Endometrial microvascular endothelial cells (primary cell): Measurements from ENCODE around the gene MSTO1. TPM values are rescaled to one million over a fixed set of nuclear protein-coding genes. Genes with fewer than 3 reads are reported as not detected.
"Not testable (repeated sequence)": the region's sequence is repeated elsewhere in the genome, so short reads cannot be mapped to it uniquely, and the experiment has no call there.

ENCODE experiments used
- in situ Hi-C: cut with HindIII; loops from 2 replicates; pipeline ENCODE4 v1.10.0; 2017; ENCODE audit warnings: low sequenced_read_pairs, low pct_unique_long_range_greater_than_20kb; ENCODE audit errors: inconsistent ontology term
- total RNA-seq: library from RNA; depleted of rRNA; stranded (reverse); fragments of >200 nt; gene quantifications from one replicate; pipeline ENCODE4 v1.2.3, GENCODE V29; 2015; ENCODE audit errors: inconsistent ontology term

The MSTO1 gene
- total RNA-seq: 14.5 TPM

DNA sequence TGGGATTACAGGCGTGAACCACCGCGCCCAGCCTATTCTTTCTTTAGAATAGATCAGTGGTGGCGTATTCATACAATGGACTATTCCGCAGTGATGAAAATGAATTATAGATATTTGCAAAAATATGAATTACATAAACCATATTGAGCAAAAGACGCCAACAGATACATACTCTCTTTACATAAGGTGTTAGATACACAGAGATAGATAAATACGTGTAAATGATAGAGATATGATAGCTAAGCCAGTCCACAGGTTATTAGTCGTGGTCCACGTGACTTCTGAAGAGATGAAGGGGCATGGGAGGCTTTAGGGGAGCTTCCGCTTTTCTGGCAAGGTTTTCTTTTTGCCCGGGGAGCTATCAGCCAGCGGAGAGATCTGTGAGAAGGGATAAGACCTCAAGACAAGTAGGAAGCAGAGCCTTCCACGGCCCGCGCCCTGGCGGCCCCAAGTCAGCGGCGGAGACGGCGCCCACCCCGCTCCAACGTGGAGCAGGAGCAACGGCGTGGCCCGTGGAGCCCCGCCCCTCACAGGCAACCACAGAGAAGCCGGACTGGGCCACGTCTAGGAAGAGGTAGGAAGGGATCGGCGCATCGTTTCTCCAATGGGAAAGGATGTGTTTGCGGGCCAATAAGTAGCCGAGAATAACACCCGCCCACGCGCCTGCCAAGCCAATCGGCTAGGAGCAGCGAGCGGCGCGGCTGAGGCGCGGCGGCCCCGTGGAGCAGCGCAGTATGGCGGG, at the start of gene MSTO1:
Gene MSTO1, plus strand, starts transcription at position 704 of the 742 bp plus-strand sequence. Its CDS starts 31 bp downstream, at position 735.
- in situ Hi-C loops: no loop called here

DNA sequence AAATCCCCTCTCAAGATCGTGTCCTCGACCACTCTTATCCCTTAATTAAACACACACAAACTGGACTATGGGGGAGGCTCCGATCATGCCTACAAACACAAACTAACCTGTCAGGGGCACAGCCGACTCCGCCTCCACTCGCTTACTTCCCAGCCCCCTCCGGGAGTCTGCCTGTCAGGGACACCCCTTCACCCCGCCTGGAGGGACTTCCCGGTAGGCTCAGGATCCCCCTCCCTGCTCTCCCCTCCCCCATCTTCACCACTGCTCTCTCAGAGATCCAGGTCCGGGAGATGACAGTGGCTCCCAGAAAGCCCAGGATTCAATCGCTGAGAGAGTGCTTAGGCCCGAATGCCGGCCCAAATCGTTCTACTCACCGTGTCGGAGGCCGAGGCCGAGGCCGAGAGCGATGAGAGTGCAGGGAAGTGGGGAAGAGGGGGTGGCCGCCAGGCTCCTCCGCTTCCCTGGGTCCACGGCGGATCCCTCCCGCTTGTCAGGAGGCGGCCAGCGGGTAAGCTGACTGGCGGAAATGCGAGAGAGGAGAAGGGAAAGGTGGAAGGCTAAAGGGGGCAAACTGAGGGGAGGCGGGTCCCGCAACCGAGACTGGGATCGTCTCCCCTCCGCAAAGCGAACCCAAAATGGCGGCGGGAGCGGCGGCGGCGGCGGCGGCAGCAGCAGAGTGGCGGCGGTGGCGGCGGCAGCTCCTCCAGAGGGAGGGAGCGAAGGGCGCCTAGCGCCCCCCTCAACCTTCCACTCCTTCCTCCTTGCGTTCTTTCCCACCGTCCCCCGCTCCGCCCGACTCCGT, 48.0 kb upstream of the MSTO1 start:
- in situ Hi-C loops: not testable (repeated sequence)

GRCh38 chr1:155562581-155563376, 47.2 kb upstream of the MSTO1 start, which contains the start of gene ASH1L:
TSS of gene ASH1L (minus strand) at chr1:155562803. CDS start at chr1:155521519, 41,284 bp downstream.
- in situ Hi-C loops: no loop called here

DNA sequence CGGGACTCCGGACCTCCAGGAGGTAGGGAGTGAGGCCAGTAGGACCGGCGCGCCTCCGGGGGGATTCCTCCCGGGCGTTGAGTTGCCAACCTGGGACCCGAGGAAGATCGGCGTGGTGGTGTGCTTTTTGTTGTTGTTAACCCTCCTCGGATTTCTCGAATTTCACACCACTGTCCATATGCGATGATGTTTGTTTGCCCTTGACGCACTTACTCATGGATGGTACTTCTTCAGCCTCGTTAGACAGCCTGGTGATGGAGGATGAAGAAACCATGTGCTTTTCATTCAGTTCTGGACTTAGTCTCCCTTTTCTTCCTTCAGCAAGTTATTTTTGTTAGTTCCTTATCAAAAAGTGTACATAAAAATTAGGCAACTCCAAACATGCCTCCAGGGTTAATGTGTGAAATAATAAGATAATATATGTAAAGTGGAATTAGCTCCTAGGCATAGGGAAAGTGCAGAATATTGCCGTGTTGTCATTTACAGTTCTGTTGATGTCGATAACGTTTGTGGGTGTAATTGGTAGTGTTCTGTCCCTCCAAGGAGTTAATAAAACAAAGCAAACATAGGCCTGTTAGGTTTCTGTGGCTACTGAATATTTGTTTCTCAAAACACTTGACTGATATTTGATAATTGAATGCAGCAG, 46.5 kb upstream of the MSTO1 start:
- in situ Hi-C loops: not testable (repeated sequence)

DNA sequence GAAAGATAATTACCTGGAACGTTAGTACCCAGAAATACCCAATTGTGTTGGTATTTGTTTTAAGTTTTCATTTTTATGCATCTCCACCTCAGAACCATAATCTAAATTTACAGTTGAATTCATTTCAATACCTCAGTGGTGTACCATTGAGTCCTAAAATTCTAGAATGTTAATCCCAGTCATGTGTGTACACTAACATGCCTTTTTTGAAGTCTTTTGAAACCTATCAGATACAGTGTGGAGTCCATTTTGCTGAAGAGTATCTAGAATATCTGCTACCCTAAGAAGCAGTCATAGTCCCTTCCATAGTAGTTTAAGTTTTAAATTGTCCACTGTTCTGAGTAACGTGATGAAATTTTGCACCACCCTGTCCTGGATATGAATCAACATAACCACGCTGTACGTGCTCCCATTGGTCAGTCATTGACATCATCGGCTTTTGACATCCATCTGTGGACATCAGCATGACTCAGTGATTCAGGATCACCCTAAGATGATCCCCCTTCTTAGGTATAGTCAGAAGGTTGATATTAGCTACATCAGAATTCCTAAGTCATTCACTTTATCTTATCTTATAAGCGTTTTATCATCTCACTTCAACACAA, 39.9 kb upstream of the MSTO1 start:
- in situ Hi-C loops: no loop called here

DNA sequence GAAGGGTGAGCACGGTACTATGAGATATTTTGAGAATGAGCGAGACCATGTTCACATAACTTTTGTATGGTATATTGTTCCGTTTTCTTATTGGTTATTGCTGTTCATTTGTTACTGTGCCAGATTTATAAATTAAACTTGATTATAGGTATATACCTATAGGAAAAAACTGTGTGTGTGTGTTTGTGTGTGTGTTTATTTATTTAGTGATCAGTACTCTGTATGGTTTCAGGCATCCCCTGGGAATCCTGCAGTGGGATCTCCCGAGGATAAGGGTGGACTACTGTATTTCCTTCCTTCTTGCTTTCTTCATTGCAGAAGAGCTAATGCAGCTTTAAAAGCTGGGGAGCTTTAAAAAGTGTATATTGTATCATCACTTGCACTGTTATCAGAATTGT, 39.4 kb upstream of the MSTO1 start:
- in situ Hi-C loops: no loop called here

DNA sequence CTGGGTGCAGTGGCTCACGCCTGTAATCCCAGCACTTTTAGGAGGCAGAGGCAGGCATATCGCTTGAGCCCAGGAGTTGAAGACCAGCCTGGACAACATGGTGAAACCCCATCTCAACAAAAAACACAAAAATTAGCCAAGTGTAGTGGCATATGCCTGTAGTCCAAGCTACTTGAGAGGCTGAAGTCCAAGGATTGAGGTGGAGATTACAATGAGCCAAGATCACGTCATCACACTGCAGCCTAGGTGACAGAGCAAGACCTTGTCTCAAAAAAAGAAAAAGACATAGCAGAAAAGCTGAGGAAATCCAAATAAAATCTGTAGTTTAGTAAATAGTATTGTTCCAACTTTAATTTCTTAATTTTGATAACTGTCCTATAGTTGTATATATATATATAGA, 35.9 kb upstream of the MSTO1 start:
- in situ Hi-C loops: no loop called here

GRCh38 chr1:155575608-155576007, 34.4 kb upstream of the MSTO1 start:
- in situ Hi-C loops: not testable (repeated sequence)

DNA sequence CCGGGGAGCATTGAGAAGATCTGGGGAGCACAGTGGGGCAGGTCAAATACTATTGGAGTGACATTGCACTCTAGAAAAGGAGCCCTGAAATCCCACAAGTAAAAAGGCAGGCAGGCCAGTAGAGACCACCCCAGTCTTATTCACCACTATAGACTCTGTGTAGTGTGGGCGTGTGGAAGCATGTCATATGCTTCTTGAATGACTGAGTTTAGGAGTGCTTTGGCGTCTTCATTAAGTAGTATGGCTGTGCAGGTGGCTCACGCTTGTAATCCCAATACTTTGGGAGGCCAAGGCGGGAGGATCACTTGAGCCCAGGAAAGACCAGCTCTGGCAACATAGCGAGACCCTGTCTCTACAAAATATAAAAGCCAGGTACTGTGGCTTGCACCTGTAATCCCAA, 26.2 kb upstream of the MSTO1 start:
- in situ Hi-C loops: not testable (repeated sequence)

DNA sequence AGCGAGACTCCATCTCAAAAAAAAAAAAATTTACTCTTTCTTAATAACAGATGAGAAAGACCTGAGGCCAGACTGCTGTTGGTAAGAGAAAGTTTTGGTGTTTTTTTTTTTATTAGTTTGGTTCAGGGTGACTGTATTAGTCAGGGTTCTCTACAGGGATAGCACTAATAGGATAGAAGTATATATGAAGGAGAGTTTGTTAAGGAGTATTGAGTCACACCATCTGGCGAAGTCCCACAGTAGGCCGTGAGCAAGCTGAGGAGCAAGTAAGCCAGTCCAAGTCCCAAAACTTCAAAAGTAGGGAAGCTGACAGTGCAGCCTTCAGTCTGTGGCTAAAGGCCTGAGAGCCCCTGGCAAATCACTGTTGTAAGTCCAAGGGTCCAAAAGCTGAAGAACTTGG, 20.7 kb upstream of the MSTO1 start:
- in situ Hi-C loops: not testable (repeated sequence)

GRCh38 chr1:155590516-155591247, 19.3 kb upstream of the MSTO1 start:
- in situ Hi-C loops: not testable (repeated sequence)

- in situ Hi-C loops: no loop called here
These were observed 18.2 kb upstream of the MSTO1 start for GRCh38 chr1:155591770-155592169.

DNA sequence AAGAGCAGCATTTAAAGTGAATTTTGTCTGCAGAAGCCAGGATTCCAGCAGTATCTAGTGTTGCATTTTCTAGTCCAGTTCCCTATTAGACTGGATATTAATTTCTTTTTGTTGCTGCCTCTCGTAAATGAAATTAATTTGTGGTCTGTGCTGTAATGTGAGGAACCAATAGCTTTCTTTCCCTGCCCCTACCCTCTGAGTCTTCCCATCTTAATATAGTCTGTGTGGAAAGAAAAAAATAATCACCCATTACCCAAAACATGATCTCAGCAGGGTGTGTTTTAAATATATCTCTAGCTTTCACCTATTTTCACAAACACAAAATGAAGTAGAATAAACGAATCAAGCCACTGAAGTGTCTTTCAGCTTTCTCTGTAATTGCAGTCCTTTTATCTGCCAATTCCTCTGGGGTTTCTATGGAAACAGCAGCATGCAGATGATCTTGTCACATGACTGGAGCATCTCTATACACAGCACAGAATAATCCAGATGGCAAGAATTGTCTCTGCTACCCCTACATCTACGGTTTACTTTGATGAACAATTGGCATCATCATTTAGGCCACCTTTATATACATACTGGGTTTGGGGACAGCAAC, 14.0 kb upstream of the MSTO1 start:
- in situ Hi-C loops: not testable (repeated sequence)

DNA sequence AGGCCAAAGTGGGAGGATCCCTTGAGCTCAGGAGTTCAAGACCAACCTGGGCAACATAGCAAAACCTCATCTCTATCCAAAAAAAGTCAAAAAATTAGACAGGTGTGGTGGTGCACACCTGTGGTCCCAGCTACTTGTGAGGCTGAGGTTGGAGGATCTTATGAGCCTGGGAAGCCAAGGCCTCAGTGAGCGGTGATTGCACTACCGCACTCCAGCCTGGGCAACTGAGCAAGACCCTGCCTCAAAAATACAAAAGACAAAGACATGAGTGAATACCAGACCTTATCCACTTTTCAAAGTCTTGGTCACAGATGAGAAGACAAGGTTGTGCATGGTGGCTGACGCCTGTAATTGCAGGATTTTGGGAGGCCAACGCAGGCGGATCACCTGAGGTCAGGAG, 13.2 kb upstream of the MSTO1 start:
- in situ Hi-C loops: no loop called here

DNA sequence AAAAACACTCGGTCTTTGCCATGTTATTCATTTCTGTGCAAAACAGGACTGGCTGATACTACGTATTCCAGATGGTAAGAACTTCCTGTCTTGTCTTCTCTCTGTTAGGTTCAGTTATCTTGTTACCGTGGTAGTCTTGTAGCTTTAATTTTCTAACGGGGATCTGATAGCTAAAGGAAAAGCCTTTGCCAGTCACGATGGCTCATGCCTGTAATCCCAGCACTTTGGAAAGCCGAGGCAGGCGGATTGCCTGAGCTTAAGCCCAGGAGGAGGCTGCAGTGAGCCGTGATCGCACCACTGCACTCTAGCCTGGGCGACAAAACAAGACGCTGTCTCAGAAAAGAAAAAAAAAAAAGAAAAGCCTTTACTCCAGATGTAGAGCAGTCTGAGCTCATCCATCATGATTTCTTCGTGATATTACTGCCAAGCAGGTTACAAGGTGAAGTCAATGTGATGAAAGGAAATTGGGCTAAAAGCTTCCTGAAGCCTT, 11.1 kb upstream of the MSTO1 start:
- in situ Hi-C loops: no loop called here

- in situ Hi-C loops: not testable (repeated sequence)
These were observed 10.0 kb upstream of the MSTO1 start for GRCh38 chr1:155599828-155600572.

- in situ Hi-C loops: no loop called here
These were observed 2.3 kb upstream of the MSTO1 start for GRCh38 chr1:155607708-155608107.
